HEK293 (cell line): ENCODE results near the gene SMPD3.
A peak's percentile ranks its signal among the peaks of the same experiment; 100 is the strongest.

Source experiments
- CTCF ChIA-PET: fragments of 350-600 bp; formaldehyde crosslinking; extraction: SDS; loops from one replicate; lab custom pipeline; 2021; ENCODE audit warnings: antibody characterized with exemption; lab: Yijun Ruan, JAX
- POLR2A ChIA-PET: fragments of 300-600 bp; formaldehyde crosslinking; extraction: SDS; loops from one replicate; lab custom pipeline; 2020; ENCODE audit warnings: antibody characterized with exemption, inconsistent platforms; lab: Yijun Ruan, JAX
- H3K27ac ChIP-seq: fragments of 200-500 bp; sonication (Bioruptor generic); 2 replicates; pipeline ENCODE4 v1.5.1; 2014; ENCODE audit warnings: low read depth, low read length, control low read depth, inconsistent platforms; ENCODE audit errors: extremely low read depth
- H3K36me3 ChIP-seq, 2 experiments: fragments of 200-500 bp in 1 of 2; sonication (Bioruptor generic) in 1 of 2; 1 replicate in 1 of 2; 2 replicates in 1 of 2; pipeline ENCODE4 v1.5.1; 2014 to 2017; ENCODE audit warnings: inconsistent platforms in 2 of 2, low read length in 2 of 2; ENCODE audit not compliant: control insufficient read depth in 2 of 2, insufficient read depth in 1 of 2
- H3K4me1 ChIP-seq: fragments of 200-500 bp; sonication (Bioruptor generic); 2 replicates; pipeline ENCODE4 v1.5.1; 2014; ENCODE audit warnings: mild to moderate bottlenecking, low read length, inconsistent platforms; ENCODE audit not compliant: control insufficient read depth, insufficient read depth
- H3K4me3 ChIP-seq: 2 replicates; pipeline ENCODE4 v1.5.1; 2011; ENCODE audit warnings: low read depth, mild to moderate bottlenecking, control low read depth, low read length, moderate library complexity
- H3K9me3 ChIP-seq: fragments of 200-500 bp; sonication (Bioruptor generic); 2 replicates; pipeline ENCODE4 v1.5.1; 2014; ENCODE audit warnings: low read depth, low read length, inconsistent platforms; ENCODE audit not compliant: control insufficient read depth, insufficient read depth
- BCL11B ChIP-seq: fragments of 450-650 bp; formaldehyde crosslinking; IDR thresholded peaks from 2 replicates; pipeline ENCODE4 v1.5.1; 2016; ENCODE audit warnings: low read depth, missing biosample characterization, missing genetic modification characterization
- MZF1 ChIP-seq: fragments of 450-650 bp; formaldehyde crosslinking; IDR thresholded peaks from 2 replicates; pipeline ENCODE4 v1.5.1; 2017; ENCODE audit warnings: missing biosample characterization, missing genetic modification characterization, borderline replicate concordance
- PRDM1 ChIP-seq: fragments of 450-650 bp; formaldehyde crosslinking; IDR thresholded peaks from 2 replicates; pipeline ENCODE4; 2016; ENCODE audit warnings: missing biosample characterization, missing genetic modification characterization
- PRDM6 ChIP-seq: fragments of 450-650 bp; formaldehyde crosslinking; IDR thresholded peaks from 2 replicates; pipeline ENCODE4 v1.5.1; 2017; ENCODE audit warnings: missing biosample characterization, missing genetic modification characterization
- ZBTB10 ChIP-seq: fragments of 450-650 bp; formaldehyde crosslinking; IDR thresholded peaks from 2 replicates; pipeline ENCODE4 v1.5.1; 2016; ENCODE audit warnings: missing biosample characterization, missing genetic modification characterization
- ZBTB7A ChIP-seq: fragments of 450-650 bp; formaldehyde crosslinking; IDR thresholded peaks from 2 replicates; pipeline ENCODE4 v1.5.1; 2016; ENCODE audit warnings: low read depth, missing biosample characterization, missing genetic modification characterization
- ZNF112 ChIP-seq: fragments of 450-650 bp; formaldehyde crosslinking; IDR thresholded peaks from 2 replicates; pipeline ENCODE4 v1.5.0; 2017; ENCODE audit warnings: missing biosample characterization, missing genetic modification characterization
- ZNF146 ChIP-seq: fragments of 450-650 bp; formaldehyde crosslinking; IDR thresholded peaks from 2 replicates; pipeline ENCODE4 v1.5.1; 2016; ENCODE audit warnings: missing biosample characterization, missing genetic modification characterization
- ZNF341 ChIP-seq: fragments of 450-650 bp; formaldehyde crosslinking; IDR thresholded peaks from 2 replicates; pipeline ENCODE4; 2016; ENCODE audit warnings: low read depth, missing biosample characterization, missing genetic modification characterization
- ZNF37A ChIP-seq: fragments of 450-650 bp; IDR thresholded peaks from 2 replicates; pipeline ENCODE4 v1.5.1; 2018; ENCODE audit warnings: missing biosample characterization, missing genetic modification characterization
- ZNF394 ChIP-seq: fragments of 450-650 bp; formaldehyde crosslinking; IDR thresholded peaks from 2 replicates; pipeline ENCODE4 v1.5.1; 2016; ENCODE audit warnings: missing biosample characterization, missing genetic modification characterization, mild to moderate bottlenecking, moderate library complexity, borderline replicate concordance
- ZNF398 ChIP-seq: fragments of 450-650 bp; formaldehyde crosslinking; IDR thresholded peaks from 2 replicates; pipeline ENCODE4 v1.5.1; 2017; ENCODE audit warnings: missing biosample characterization, missing genetic modification characterization
- ZNF416 ChIP-seq: fragments of 450-650 bp; formaldehyde crosslinking; IDR thresholded peaks from 2 replicates; pipeline ENCODE4 v1.5.1; 2016; ENCODE audit warnings: missing biosample characterization, missing genetic modification characterization
- ZNF488 ChIP-seq: fragments of 450-650 bp; formaldehyde crosslinking; IDR thresholded peaks from 2 replicates; pipeline ENCODE4 v1.5.1; 2016; ENCODE audit warnings: missing biosample characterization, missing genetic modification characterization
- ZNF544 ChIP-seq: fragments of 450-650 bp; formaldehyde crosslinking; IDR thresholded peaks from 2 replicates; pipeline ENCODE4 v1.5.0; 2017; ENCODE audit warnings: missing biosample characterization, missing genetic modification characterization
- ZNF776 ChIP-seq: fragments of 450-650 bp; formaldehyde crosslinking; IDR thresholded peaks from 2 replicates; pipeline ENCODE4 v1.5.0; 2017; ENCODE audit warnings: missing biosample characterization, missing genetic modification characterization, borderline replicate concordance
- ZSCAN5A ChIP-seq: fragments of 450-650 bp; formaldehyde crosslinking; IDR thresholded peaks from 2 replicates; pipeline ENCODE4 v1.5.1; 2016; ENCODE audit warnings: missing biosample characterization, missing genetic modification characterization
- TF ChIP-seq, protein P1 (sequence below): fragments of 450-650 bp; formaldehyde crosslinking; IDR thresholded peaks from 2 replicates; pipeline ENCODE4 v1.5.1; 2017; ENCODE audit warnings: missing biosample characterization, mild to moderate bottlenecking, missing genetic modification characterization, moderate library complexity
- TF ChIP-seq, protein P2 (sequence below): fragments of 450-650 bp; formaldehyde crosslinking; IDR thresholded peaks from 2 replicates; pipeline ENCODE4 v1.5.1; 2016; ENCODE audit warnings: missing biosample characterization, missing genetic modification characterization

The SMPD3 gene

GRCh38 chr16:68406458-68407152 lies 41.7 kb downstream of the SMPD3 start (continued):
- TF ChIP-seq ZNF398 (no peak), PRDM1 (tag by site-specific recombination) (no peak), ZSCAN5A (tag by site-specific recombination) (no peak), ZNF112 (tag by site-specific recombination) (no peak), ZNF394 (tag by site-specific recombination) (no peak), ZNF341 (tag by site-specific recombination) (peak; percentile 72), ZNF416 (tag by site-specific recombination) (no peak), ZNF544 (tag by site-specific recombination) (no peak), PRDM6 (peak; percentile 50), BCL11B (no peak), ZBTB10 (no peak), ZBTB7A (tag by site-specific recombination) (no peak)
- TF ChIP-seq, protein P1, sequence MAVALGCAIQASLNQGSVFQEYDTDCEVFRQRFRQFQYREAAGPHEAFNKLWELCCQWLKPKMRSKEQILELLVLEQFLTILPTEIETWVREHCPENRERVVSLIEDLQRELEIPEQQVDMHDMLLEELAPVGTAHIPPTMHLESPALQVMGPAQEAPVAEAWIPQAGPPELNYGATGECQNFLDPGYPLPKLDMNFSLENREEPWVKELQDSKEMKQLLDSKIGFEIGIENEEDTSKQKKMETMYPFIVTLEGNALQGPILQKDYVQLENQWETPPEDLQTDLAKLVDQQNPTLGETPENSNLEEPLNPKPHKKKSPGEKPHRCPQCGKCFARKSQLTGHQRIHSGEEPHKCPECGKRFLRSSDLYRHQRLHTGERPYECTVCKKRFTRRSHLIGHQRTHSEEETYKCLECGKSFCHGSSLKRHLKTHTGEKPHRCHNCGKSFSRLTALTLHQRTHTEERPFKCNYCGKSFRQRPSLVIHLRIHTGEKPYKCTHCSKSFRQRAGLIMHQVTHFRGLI, result no peak
- TF ChIP-seq, protein P2, sequence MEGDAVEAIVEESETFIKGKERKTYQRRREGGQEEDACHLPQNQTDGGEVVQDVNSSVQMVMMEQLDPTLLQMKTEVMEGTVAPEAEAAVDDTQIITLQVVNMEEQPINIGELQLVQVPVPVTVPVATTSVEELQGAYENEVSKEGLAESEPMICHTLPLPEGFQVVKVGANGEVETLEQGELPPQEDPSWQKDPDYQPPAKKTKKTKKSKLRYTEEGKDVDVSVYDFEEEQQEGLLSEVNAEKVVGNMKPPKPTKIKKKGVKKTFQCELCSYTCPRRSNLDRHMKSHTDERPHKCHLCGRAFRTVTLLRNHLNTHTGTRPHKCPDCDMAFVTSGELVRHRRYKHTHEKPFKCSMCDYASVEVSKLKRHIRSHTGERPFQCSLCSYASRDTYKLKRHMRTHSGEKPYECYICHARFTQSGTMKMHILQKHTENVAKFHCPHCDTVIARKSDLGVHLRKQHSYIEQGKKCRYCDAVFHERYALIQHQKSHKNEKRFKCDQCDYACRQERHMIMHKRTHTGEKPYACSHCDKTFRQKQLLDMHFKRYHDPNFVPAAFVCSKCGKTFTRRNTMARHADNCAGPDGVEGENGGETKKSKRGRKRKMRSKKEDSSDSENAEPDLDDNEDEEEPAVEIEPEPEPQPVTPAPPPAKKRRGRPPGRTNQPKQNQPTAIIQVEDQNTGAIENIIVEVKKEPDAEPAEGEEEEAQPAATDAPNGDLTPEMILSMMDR (tag by site-specific recombination), result no peak

DNA sequence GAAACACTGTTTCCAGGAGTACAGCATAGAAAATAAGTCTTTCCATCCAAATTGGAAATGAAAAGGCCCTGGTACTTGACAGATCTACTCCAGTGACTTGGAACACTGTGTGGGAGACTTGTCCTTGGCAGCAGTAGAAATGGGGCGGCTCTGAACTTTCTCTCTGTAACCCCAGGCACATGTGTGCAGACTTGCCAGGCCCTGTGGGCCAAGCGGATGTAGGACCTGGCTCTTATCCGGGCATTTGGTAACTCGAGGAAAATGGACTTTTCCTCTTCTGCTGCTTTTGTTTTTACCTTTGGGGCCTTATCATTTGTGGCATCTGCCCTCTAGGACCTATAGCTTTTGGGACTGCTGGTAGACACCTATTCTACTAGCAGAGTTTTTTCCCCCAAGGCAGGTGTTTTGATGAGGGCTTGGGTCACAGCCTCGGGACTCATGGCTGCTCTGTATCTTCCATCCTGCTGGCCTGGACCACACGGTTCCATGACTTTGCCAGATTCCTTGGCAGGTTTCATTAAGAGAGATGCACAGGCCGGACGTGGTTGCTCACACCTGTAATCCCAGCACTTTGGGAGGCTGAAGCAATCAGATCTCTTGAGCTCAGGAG lies 43.5 kb downstream of the SMPD3 start:
- ChIA-PET POLR2A (no interaction called here), CTCF (interaction anchor here (0.6 to 1.6 kb wide), 5 partner anchors 8 to 94 kb away, joined by 3 to 4 read pairs (median 3); partner anchors contain the start of genes PRMT7 and SLC7A6OS)
- Histone ChIP-seq H3K9me3 (no peaks in the 10 kb centered on the region), H3K27ac (no peak overlapping the region), H3K4me1 (no peaks in the 10 kb centered on the region), H3K36me3 (no peaks in the 10 kb centered on the region), H3K4me3 (no peak overlapping the region)
- TF ChIP-seq ZNF146 (no peak), ZNF398 (no peak), MZF1 (tag by site-specific recombination) (no peak), ZNF776 (no peak), ZNF37A (tag by site-specific recombination) (no peak), ZNF488 (tag by site-specific recombination) (no peak)
